Prostate gland (tissue), 2 donors: ENCODE data around the gene CPM. TPM values are rescaled to one million over a fixed set of nuclear protein-coding genes. Genes with fewer than 3 reads are reported as not detected.
"Not testable (repeated sequence)": the region's sequence is repeated elsewhere in the genome, so short reads cannot be mapped to it uniquely, and the experiment has no call there.

ENCODE experiments used
- DNase-seq: peaks from one replicate; pipeline ENCODE4 v3.0.0-alpha.2; 2019; ENCODE audit warnings: low spot score
- H3K27ac ChIP-seq, 2 donors: fragments of 200-600 bp; sonication (generic); 2 replicates each; pipeline ENCODE4 v1.5.1; 2017 to 2019
- H3K27me3 ChIP-seq: fragments of 200-600 bp; sonication (generic); replicated peaks from 2 replicates; pipeline ENCODE4 v1.5.1; 2019; ENCODE audit not compliant: insufficient read depth
- H3K36me3 ChIP-seq, 2 donors: fragments of 200-600 bp; sonication (generic); 1 replicate in 1 of 2; 2 replicates in 1 of 2; pipeline versions ENCODE4 v1.5.1 to v1.8.1; 2017 to 2019
- H3K4me1 ChIP-seq: fragments of 200-600 bp; sonication (generic); replicated peaks from 2 replicates; pipeline ENCODE4 v1.5.1; 2019
- H3K4me3 ChIP-seq, 2 donors: fragments of 200-600 bp; sonication (generic); 2 replicates each; pipeline ENCODE4 v1.5.1; 2017 to 2019
- H3K9me3 ChIP-seq: fragments of 200-600 bp; sonication (generic); 2 replicates; pipeline ENCODE4 v1.5.1; 2017
- POLR2A ChIP-seq: fragments of 450-650 bp; IDR thresholded peaks from one replicate; pipeline ENCODE4 v1.6.1; 2016; ENCODE audit warnings: antibody characterized with exemption, mild to moderate bottlenecking
- POLR2AphosphoS5 ChIP-seq: sonication (generic); formaldehyde crosslinking; IDR thresholded peaks from one replicate; pipeline ENCODE4 v1.6.1; 2017; ENCODE audit warnings: antibody characterized with exemption
- WGBS: methylation state at CpG from one replicate; pipeline ENCODE4 v1.1.5; 2018; 5-methylcytosine and 5-hydroxymethylcytosine counted together
- intact Hi-C: fragments of 100-400 bp; cut with DNase I; formaldehyde crosslinking; loops from one replicate; pipeline ENCODE4 v1.14.2; 2022
- small RNA-seq, 2 donors: library from RNA; depleted of rRNA; stranded (forward); fragments of <200 nt; gene quantifications; one replicate each; pipeline ENCODE3, GENCODE V24; 2016
- total RNA-seq, 2 donors: library from RNA; depleted of rRNA; stranded (reverse); fragments of >200 nt; gene quantifications; one replicate each; pipeline ENCODE4 v1.1.0, GENCODE V29; 2016
- TF ChIP-seq, protein P1 (sequence below), 4 experiments: fragments of 200-600 bp in 2 of 4; fragments of 450-650 bp in 2 of 4; sonication (generic) in 2 of 4; IDR thresholded peaks; 1 replicate in 3 of 4; 2 replicates in 1 of 4; pipeline ENCODE4 v1.5.1; 2016 to 2019; ENCODE audit warnings: antibody characterized with exemption in 4 of 4, mild to moderate bottlenecking in 2 of 4, moderate library complexity in 2 of 4

The CPM gene
- total RNA-seq, 2 donors from 2014 or later = 68.4 TPM

DNA sequence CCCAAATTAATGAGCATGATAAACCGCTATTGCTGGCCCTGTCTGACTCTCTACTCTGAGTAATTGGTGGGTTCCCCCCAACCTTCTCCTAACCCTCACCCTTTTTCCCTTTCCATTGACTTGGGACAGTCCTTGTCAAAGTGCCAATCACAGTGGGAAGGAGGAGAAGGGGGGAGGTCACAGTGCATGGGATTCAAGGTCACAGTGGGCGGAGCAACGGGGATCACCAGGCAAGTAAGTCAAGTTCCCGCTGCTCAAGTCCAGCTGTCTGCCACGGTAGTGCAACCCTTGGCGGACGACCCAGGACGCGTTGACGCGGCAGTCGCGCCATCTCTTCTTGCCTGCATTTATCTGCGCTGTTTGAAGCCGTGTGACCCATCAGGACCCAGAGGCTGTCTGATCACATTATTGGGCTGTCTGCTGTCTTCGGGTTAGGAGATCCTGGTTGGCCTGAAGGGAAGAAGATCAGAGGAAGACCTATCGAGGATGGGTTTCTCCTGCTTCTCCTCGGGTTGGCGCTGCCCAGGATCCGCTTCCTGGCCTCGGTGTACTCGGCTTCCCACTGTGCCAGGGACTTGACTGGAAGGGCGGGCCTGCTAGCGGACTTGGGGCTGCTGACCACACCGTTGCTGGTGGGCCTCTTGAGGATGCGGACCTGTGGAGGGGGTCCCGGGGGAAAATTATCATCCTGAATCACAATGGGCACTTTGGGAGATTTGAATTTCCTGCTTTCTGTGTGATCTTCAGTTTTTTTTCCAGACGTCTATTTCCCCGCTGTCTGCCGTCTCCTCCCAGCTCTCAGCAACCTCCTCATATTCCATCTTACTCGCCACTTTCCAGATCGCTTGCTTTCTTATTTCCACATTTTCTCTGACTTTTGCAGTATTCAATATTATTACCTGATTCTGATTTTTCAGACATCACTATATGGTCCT lies 128.0 kb downstream of the CPM start:
- intact Hi-C loops = no loop called here
- Histone ChIP-seq H3K27me3 (no peaks in the 10 kb centered on the region), H3K27ac (no peak overlapping the region), H3K36me3 (no peaks in the 10 kb centered on the region), H3K4me3 (no peak overlapping the region), H3K4me1 (peaks cover 4% of the 10 kb centered on the region), H3K9me3 (no peaks in the 10 kb centered on the region)
- DNase-seq = no peak
- TF ChIP-seq POLR2A = no peak
- TF ChIP-seq POLR2AphosphoS5 = no peak
- TF ChIP-seq, protein P1, sequence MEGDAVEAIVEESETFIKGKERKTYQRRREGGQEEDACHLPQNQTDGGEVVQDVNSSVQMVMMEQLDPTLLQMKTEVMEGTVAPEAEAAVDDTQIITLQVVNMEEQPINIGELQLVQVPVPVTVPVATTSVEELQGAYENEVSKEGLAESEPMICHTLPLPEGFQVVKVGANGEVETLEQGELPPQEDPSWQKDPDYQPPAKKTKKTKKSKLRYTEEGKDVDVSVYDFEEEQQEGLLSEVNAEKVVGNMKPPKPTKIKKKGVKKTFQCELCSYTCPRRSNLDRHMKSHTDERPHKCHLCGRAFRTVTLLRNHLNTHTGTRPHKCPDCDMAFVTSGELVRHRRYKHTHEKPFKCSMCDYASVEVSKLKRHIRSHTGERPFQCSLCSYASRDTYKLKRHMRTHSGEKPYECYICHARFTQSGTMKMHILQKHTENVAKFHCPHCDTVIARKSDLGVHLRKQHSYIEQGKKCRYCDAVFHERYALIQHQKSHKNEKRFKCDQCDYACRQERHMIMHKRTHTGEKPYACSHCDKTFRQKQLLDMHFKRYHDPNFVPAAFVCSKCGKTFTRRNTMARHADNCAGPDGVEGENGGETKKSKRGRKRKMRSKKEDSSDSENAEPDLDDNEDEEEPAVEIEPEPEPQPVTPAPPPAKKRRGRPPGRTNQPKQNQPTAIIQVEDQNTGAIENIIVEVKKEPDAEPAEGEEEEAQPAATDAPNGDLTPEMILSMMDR (IDR thresholded peaks at IDR 0.05) = no peak
- WGBS = 87% methylated on average over 32 of the region's 32 CpGs

DNA sequence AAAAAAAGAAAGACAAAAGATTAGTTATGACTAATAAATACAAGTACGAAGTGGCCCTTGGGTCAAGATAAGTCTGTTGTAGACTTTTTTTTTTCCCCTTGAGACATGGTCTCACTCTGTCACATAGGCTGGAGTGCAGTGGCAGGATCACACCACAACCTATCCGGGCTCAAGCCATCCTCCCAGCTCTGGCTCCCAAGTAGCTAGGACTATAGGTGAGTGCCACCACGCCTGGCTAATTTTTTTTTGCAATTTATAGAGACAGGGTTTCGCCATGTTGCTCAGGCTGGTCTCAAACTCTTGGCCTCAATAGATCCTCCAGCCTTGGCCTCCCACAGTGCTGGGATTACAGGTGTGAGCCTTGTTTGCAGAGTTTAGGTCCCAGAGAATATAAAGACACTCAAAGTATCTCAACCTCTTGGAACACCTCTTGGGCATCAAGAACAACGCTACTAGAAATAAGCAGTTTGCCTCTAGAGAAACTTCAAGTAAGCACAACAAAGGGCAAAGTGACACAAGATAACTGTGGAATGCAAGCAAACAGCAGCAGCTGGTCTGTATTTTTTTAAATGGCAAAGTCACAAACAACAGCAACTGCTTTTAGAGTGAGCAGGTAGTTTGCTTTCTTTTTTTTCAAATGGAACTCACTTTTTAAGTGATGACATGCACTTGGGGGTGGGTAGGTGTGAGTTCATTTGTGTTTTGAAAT lies 128.9 kb downstream of the CPM start:
- Histone ChIP-seq H3K27ac (no peak overlapping the region), H3K4me3 (no peak overlapping the region), H3K27me3 (no peaks in the 10 kb centered on the region), H3K9me3 (no peaks in the 10 kb centered on the region), H3K36me3 (no peaks in the 10 kb centered on the region), H3K4me1 (peaks cover 4% of the 10 kb centered on the region)
- WGBS = 97% methylated on average over 5 of the region's 5 CpGs
- no peak for DNase-seq
- intact Hi-C loops = no loop called here
- no peak for TF ChIP-seq POLR2AphosphoS5
- TF ChIP-seq, protein P1 (IDR thresholded peaks at IDR 0.05) = no peak
- TF ChIP-seq POLR2A = no peak

DNA sequence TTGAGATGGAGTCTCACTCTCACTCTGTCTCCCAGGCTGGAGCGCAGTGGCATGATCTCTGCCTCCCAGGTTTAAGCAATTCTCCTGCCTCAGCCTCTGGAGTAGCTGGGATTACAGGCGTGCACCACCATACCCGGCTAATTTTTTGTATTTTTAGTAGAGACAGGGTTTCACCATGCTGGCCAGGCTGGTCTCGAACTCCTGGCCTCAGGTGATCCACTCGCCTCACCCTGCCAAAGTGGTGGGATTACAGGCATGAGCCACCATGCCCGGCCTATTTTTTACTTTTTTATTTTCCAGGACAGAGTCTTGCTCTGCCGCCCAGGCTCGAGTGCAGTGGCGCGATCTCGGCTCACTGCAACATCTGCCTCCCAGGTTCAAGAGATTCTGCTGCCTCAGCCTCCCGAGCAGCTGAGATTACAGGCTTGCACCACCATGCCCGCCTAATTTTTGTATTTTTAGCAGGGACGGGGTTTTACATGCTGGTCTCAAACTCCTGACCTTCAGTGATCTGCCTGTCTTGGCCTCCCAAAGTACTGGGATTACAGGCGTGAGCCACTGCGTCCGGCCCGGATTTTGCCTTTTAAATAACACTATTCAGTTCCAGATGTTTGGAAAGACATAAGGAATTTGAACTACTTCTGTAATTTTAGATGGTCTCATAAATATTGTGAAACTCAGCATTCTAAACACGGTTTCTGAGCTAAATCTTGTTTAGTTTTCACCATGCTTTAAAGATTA lies 129.9 kb downstream of the CPM start:
- DNase-seq, H3K27me3 ChIP-seq, H3K27ac ChIP-seq, H3K4me1 ChIP-seq, H3K36me3 ChIP-seq, H3K4me3 ChIP-seq, H3K9me3 ChIP-seq, intact Hi-C loops: not testable (repeated sequence)
- WGBS = 89% methylated on average over 19 of the region's 19 CpGs

DNA sequence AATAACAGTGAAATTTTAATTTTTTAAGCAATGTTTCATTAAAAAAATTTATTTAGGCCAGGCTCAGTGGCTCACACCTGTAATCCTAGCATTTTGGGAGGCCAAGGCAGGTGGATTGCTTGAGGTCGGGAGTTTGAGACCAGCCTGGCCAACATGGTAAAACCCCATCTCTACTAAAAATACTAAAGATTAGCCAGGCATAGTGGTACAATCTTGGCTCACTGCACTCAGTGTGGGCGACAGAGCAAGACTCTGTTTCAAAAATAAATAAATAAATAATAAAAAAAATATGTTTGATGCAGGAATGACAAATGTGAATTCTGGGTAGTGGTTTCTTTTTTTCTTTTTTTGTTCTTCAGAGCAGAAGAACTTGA lies 130.6 kb downstream of the CPM start:
- H3K4me1 ChIP-seq, H3K27me3 ChIP-seq, H3K4me3 ChIP-seq, H3K36me3 ChIP-seq, DNase-seq, H3K27ac ChIP-seq, intact Hi-C loops, H3K9me3 ChIP-seq: not testable (repeated sequence)
- WGBS = 90% methylated on average over 2 of the region's 2 CpGs

Small RNA genes lying within 50 kb of the gene (small RNA-seq; reads per million reads assigned to genes)
- 0 reads per million in 2 donors for gene AC025423.5
- 0 reads per million in 2 donors for gene RNU7-4P

Other genes with a start within 250 kb of the CPM start
- 10 to 100 TPM; 27.9 to 37.0 TPM for gene NUP107, start 246.2 kb downstream of the CPM start, total RNA-seq
- gene SLC35E3, start 187.0 kb downstream of the CPM start, total RNA-seq = 10 to 100 TPM in 1 of 2 donors, 1 to 10 TPM in 1; 8.9 to 10.3 TPM
- 10 to 100 TPM; 36.1 to 95.6 TPM for gene MDM2, start 125.0 kb downstream of the CPM start, total RNA-seq